K562 (cell line): ENCODE measurements around the gene CD46. TPM values are rescaled to one million over a fixed set of nuclear protein-coding genes. Genes with fewer than 3 reads are reported as not detected.
A peak's percentile ranks its signal among the peaks of the same experiment; 100 is the strongest.
"Not testable (repeated sequence)": the region's sequence is repeated elsewhere in the genome, so short reads cannot be mapped to it uniquely, and the experiment has no call there.

ENCODE experiments used
- ATAC-seq: fragments of 200-7000 bp; cut with Tn5 transposase; 3 replicates; pipeline ENCODE4 v1.9.1; 2020; ENCODE audit warnings: moderate library complexity
- BruUV-seq: library from RNA; stranded (reverse); fragments of 400-500 nt; replicated peaks from 2 replicates; lab custom pipeline; 2021; lab: Mats Ljungman, UMichigan
- CTCF ChIA-PET: fragments of 300-600 bp; formaldehyde crosslinking; extraction: SDS; loops from one replicate; lab custom pipeline; 2021; ENCODE audit warnings: low intra/inter-chr PET ratio; lab: Yijun Ruan, JAX
- POLR2A ChIA-PET: fragments of 300-600, 350-650 bp; sonication (Branson Sonifier 250); formaldehyde crosslinking; extraction: SDS; loops from one replicate; lab custom pipeline; 2021; ENCODE audit warnings: antibody characterized with exemption, inconsistent platforms; lab: Yijun Ruan, JAX
- DNase-seq, 4 experiments: peaks; one replicate each; pipeline versions ENCODE4 v3.0.0 to v3.0.0-alpha.2; 2011 to 2018; ENCODE audit warnings: low spot score in 3 of 4, mixed read lengths in 3 of 4; ENCODE audit errors: extremely low read depth in 1 of 4
- FAIRE-seq: peaks from 2 replicates; lab custom pipeline; 2011; peaks lifted over from hg19 to GRCh38; lab: Jason Lieb, UNC
- H2AFZ ChIP-seq: 2 replicates; pipeline ENCODE4 v1.6.0; 2011; ENCODE audit warnings: low read depth, low read length, control low read depth, inconsistent platforms
- H3K27ac ChIP-seq: fragments of 200-600 bp; 3 replicates; pipeline ENCODE4 v1.8.0; 2011; ENCODE audit warnings: low read depth, mild to moderate bottlenecking, control low read depth, inconsistent platforms, low read length, moderate library complexity, mixed read lengths; ENCODE audit errors: extremely low read depth
- H3K27me3 ChIP-seq, 2 experiments: fragments of 300-600 bp in 1 of 2; 2 replicates in 1 of 2; 3 replicates in 1 of 2; pipeline versions ENCODE4 v1.6.0 to v1.8.0; 2011; ENCODE audit warnings: inconsistent platforms in 2 of 2, low read length in 2 of 2, mild to moderate bottlenecking in 1 of 2, mixed read lengths in 1 of 2, moderate library complexity in 1 of 2; ENCODE audit not compliant: control insufficient read depth in 2 of 2, insufficient read depth in 2 of 2
- H3K36me3 ChIP-seq: fragments of 300-600 bp; 3 replicates; pipeline ENCODE4 v1.8.0; 2011; ENCODE audit warnings: mild to moderate bottlenecking, low read length, inconsistent platforms; ENCODE audit not compliant: control insufficient read depth, insufficient read depth
- H3K4me1 ChIP-seq, 2 experiments: fragments of 200-600 bp in 1 of 2; replicated peaks in 1 of 2; 2 replicates in 1 of 2; 3 replicates in 1 of 2; pipeline versions ENCODE4 v1.5.1 to v1.8.0; 2011; ENCODE audit warnings: inconsistent platforms in 2 of 2, low read length in 2 of 2, mild to moderate bottlenecking in 1 of 2, mixed read lengths in 1 of 2, moderate library complexity in 1 of 2; ENCODE audit not compliant: control insufficient read depth in 2 of 2, insufficient read depth in 2 of 2
- H3K4me2 ChIP-seq: 2 replicates; pipeline ENCODE4 v1.6.1; 2011; ENCODE audit warnings: low read length, control low read depth, inconsistent platforms, mixed read lengths; ENCODE audit not compliant: insufficient read depth
- H3K4me3 ChIP-seq: fragments of 200-600 bp; sonication (generic), shearing (Covaris generic); 2 replicates; pipeline ENCODE4 v1.5.1; 2016; ENCODE audit warnings: control low read depth, inconsistent platforms
- H3K79me2 ChIP-seq: fragments of 200-600 bp; 3 replicates; pipeline ENCODE4 v1.8.0; 2011; ENCODE audit warnings: low read length, inconsistent platforms; ENCODE audit not compliant: control insufficient read depth, insufficient read depth
- H3K9ac ChIP-seq, 2 experiments: 2 replicates each; pipeline versions ENCODE4 v1.6.0 to v1.6.1; 2011; ENCODE audit warnings: low read depth in 2 of 2, low read length in 2 of 2, control low read depth in 1 of 2, inconsistent platforms in 1 of 2, mild to moderate bottlenecking in 1 of 2, mixed read lengths in 1 of 2; ENCODE audit not compliant: insufficient read depth in 1 of 2
- H3K9me1 ChIP-seq: one replicate; pipeline ENCODE4 v1.6.0; 2011; ENCODE audit warnings: inconsistent platforms, mild to moderate bottlenecking, low read length, moderate library complexity; ENCODE audit not compliant: control insufficient read depth, insufficient read depth
- H3K9me3 ChIP-seq: replicated peaks from 2 replicates; pipeline ENCODE4 v1.5.1; 2011; ENCODE audit warnings: low read depth, low read length, inconsistent platforms; ENCODE audit not compliant: control insufficient read depth, insufficient read depth
- H4K20me1 ChIP-seq: replicated peaks from 2 replicates; pipeline ENCODE4 v1.6.1; 2011; ENCODE audit warnings: low read length, inconsistent platforms, mixed read lengths; ENCODE audit not compliant: control insufficient read depth, insufficient read depth
- BCOR ChIP-seq: fragments of 450-650 bp; IDR thresholded peaks from 2 replicates; pipeline ENCODE4 v1.6.1; 2016
- ZNF146 ChIP-seq: IDR thresholded peaks from one replicate; pipeline ENCODE4 v1.6.1; 2018; ENCODE audit warnings: missing compliant biosample characterization; ENCODE audit not compliant: unreplicated experiment
- WGBS: fragments of 100-300 bp; shearing (Covaris generic); methylation state at CpG from one replicate; pipeline ENCODE4 v1.1.6; 2016; ENCODE audit warnings: low coverage, mixed read lengths; ENCODE audit not compliant: insufficient coverage; ENCODE audit errors: missing lambda C conversion rate; 5-methylcytosine and 5-hydroxymethylcytosine counted together
- in situ Hi-C: fragments of 300-500 bp; cut with MboI; formaldehyde crosslinking; loops from 4 replicates; pipeline ENCODE4 v1.15.0; 2018; ENCODE audit warnings: inconsistent platforms, mixed read lengths
- intact Hi-C: fragments of 100-400 bp; cut with micrococcal nuclease; formaldehyde crosslinking; loops from 2 replicates; pipeline ENCODE4 v1.14.2; 2022
- polyA plus RNA-seq, 8 experiments: library from polyadenylated mRNA; depleted of rRNA in 4 of 8; stranded (reverse) in 5 of 8; unstranded in 3 of 8; fragments of >200 nt; fragmentation: Nextera tagmentation in 2 of 8; fragmentation: Illumina TruSeq in 1 of 8; extraction: Ambion mirVana in 2 of 8; extraction: Trizol in 1 of 8; gene quantifications; 2 replicates each; pipeline versions ENCODE4 v1.2.1 to v1.2.3, GENCODE V29; 2011 to 2014; ENCODE audit warnings: inconsistent platforms in 1 of 8, missing spikeins in 1 of 8
- total RNA-seq, 7 experiments: library from RNA; depleted of rRNA in 6 of 7; stranded (reverse); fragments of >200 nt in 6 of 7; fragmentation: Illumina TruSeq in 2 of 7; extraction: Trizol in 2 of 7; gene quantifications; 2 replicates each; pipeline versions ENCODE4 v1.2.1 to v1.2.3, GENCODE V29; 2011 to 2021; ENCODE audit warnings: low replicate concordance in 1 of 7

CD46 gene
- total and polyA plus RNA-seq, 9 of the 15 experiments (the other 6 are each of a cell fraction or from before 2014, with no cell fraction given), result 87.9 to 374 (median 156) TPM

- H3K4me2 ChIP-seq, in situ Hi-C loops, CTCF ChIA-PET, H3K4me3 ChIP-seq, DNase-seq, H3K27me3 ChIP-seq, POLR2A ChIA-PET, H3K9me1 ChIP-seq, H3K4me1 ChIP-seq, H3K9me3 ChIP-seq, H3K27ac ChIP-seq, H3K9ac ChIP-seq, H2AFZ ChIP-seq, intact Hi-C loops, ATAC-seq, H4K20me1 ChIP-seq, FAIRE-seq, BruUV-seq: not testable (repeated sequence)
- peaks cover 43% of the 10 kb centered on the region for H3K79me2 ChIP-seq
- WGBS, result 96% methylated on average over 3 of the region's 4 CpGs
- H3K36me3 ChIP-seq, result peaks cover 74% of the 10 kb centered on the region
- TF ChIP-seq BCOR (0 out of 2 replicates have a peak, but pooled peaks have one; percentile 38), ZNF146 (CRISPR knock-in tag) (peak; percentile 63)
These were observed 18.7 kb downstream of the CD46 start for GRCh38 chr1:207770514-207770913.

DNA sequence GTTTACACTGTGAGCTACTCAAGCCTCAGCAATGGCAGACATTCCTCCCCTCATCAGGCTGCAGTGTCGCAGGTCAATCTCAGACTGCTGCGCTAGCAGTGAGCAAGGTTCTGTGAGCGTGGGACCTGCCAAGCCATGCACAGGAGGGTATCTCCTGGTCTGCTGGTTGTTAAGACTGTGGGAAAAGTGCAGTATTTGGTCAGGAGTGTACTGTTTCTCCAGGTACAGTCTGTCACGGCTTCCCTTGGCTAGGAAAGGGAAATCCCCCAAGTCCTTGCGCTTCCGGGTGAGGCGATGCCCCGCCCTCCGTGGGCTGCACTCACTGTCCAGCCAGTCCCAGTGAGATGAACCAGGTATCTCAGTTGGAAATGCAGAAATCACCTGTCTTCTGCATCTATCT, 24.2 kb downstream of the CD46 start:
- POLR2A ChIA-PET, result interaction anchor here (0.6 to 1.6 kb wide), 3 partner anchors 11 to 34 kb away, joined by 3 to 5 read pairs (median 4); no protein-coding TSS in a partner anchor

More for the DNA sequence above, 24.2 kb downstream of the CD46 start:
- DNase-seq, H2AFZ ChIP-seq, H3K4me3 ChIP-seq, H3K9me1 ChIP-seq, CTCF ChIA-PET, H3K4me2 ChIP-seq, H3K27ac ChIP-seq, H3K9me3 ChIP-seq, in situ Hi-C loops, intact Hi-C loops, H3K27me3 ChIP-seq, FAIRE-seq, BruUV-seq, H4K20me1 ChIP-seq, H3K9ac ChIP-seq: not testable (repeated sequence)
- peaks cover 80% of the 10 kb centered on the region for H3K79me2 ChIP-seq
- ATAC-seq, result peak; percentile 48
- peaks cover 4 to 18% of the 10 kb centered on the region in 2 experiments; a peak in 4 of 5 replicates for H3K4me1 ChIP-seq
- peaks cover 67% of the 10 kb centered on the region for H3K36me3 ChIP-seq
- WGBS, result 81% methylated on average over 9 of the region's 9 CpGs
